ENCODE data around the gene PSMC2. TPM values are rescaled to one million over a fixed set of nuclear protein-coding genes. Genes with fewer than 3 reads are reported as not detected.

Gene PSMC2
- total and polyA plus RNA-seq, 10 of the 15 experiments (the other 5 are each of a cell fraction or from before 2014, with no cell fraction given), result 117 to 347 (median 220) TPM

GRCh38 chr7:103347507-103348267, at the start of gene PSMC2 (continued):
- TF ChIP-seq NKRF (conservative IDR thresholded peaks at IDR 0.05), result 0 out of 2 replicates have a peak, but pooled peaks have one; percentile 62
- TF ChIP-seq CBX5 (IDR thresholded peaks at IDR 0.05; ENCODE audit: low read depth), result peak; percentile 83; the same call in 1 of the 2 replicates
- peak; percentile 34; the same call in 1 of the 2 replicates for TF ChIP-seq MTA3 (IDR thresholded peaks at IDR 0.05; ENCODE audit: borderline replicate concordance, low read length)
- no peak for TF ChIP-seq FOXK2 (IDR thresholded peaks at IDR 0.05)
- TF ChIP-seq ATF3 (IDR thresholded peaks at IDR 0.05; ENCODE audit: borderline replicate concordance, extremely low read depth, low read depth, low read length), result no peak
- TF ChIP-seq NFXL1 (IDR thresholded peaks at IDR 0.05; ENCODE audit: borderline replicate concordance), result no peak
- no peak for TF ChIP-seq NFYB (IDR thresholded peaks at IDR 0.05; ENCODE audit: insufficient read depth, low read depth, low read length)
- no peak for TF ChIP-seq SUPT20H (IDR thresholded peaks at IDR 0.05; ENCODE audit: borderline replicate concordance, control insufficient read depth, low read depth, low read length)
- peak; percentile 55; the same call in 1 of the 2 replicates for TF ChIP-seq RB1 (IDR thresholded peaks at IDR 0.05; ENCODE audit: borderline replicate concordance)
- TF ChIP-seq, protein P1, sequence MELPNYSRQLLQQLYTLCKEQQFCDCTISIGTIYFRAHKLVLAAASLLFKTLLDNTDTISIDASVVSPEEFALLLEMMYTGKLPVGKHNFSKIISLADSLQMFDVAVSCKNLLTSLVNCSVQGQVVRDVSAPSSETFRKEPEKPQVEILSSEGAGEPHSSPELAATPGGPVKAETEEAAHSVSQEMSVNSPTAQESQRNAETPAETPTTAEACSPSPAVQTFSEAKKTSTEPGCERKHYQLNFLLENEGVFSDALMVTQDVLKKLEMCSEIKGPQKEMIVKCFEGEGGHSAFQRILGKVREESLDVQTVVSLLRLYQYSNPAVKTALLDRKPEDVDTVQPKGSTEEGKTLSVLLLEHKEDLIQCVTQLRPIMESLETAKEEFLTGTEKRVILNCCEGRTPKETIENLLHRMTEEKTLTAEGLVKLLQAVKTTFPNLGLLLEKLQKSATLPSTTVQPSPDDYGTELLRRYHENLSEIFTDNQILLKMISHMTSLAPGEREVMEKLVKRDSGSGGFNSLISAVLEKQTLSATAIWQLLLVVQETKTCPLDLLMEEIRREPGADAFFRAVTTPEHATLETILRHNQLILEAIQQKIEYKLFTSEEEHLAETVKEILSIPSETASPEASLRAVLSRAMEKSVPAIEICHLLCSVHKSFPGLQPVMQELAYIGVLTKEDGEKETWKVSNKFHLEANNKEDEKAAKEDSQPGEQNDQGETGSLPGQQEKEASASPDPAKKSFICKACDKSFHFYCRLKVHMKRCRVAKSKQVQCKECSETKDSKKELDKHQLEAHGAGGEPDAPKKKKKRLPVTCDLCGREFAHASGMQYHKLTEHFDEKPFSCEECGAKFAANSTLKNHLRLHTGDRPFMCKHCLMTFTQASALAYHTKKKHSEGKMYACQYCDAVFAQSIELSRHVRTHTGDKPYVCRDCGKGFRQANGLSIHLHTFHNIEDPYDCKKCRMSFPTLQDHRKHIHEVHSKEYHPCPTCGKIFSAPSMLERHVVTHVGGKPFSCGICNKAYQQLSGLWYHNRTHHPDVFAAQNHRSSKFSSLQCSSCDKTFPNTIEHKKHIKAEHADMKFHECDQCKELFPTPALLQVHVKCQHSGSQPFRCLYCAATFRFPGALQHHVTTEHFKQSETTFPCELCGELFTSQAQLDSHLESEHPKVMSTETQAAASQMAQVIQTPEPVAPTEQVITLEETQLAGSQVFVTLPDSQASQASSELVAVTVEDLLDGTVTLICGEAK (IDR thresholded peaks at IDR 0.05; ENCODE audit: borderline replicate concordance), result peak; percentile 98
- peak; percentile 66 for TF ChIP-seq IKZF1 (conservative IDR thresholded peaks at IDR 0.05)
- TF ChIP-seq, protein P2, sequence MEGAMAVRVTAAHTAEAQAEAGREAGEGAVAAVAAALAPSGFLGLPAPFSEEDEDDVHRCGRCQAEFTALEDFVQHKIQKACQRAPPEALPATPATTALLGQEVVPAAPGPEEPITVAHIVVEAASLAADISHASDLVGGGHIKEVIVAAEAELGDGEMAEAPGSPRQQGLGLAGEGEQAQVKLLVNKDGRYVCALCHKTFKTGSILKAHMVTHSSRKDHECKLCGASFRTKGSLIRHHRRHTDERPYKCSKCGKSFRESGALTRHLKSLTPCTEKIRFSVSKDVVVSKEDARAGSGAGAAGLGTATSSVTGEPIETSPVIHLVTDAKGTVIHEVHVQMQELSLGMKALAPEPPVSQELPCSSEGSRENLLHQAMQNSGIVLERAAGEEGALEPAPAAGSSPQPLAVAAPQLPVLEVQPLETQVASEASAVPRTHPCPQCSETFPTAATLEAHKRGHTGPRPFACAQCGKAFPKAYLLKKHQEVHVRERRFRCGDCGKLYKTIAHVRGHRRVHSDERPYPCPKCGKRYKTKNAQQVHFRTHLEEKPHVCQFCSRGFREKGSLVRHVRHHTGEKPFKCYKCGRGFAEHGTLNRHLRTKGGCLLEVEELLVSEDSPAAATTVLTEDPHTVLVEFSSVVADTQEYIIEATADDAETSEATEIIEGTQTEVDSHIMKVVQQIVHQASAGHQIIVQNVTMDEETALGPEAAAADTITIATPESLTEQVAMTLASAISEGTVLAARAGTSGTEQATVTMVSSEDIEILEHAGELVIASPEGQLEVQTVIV (IDR thresholded peaks at IDR 0.05; ENCODE audit: borderline replicate concordance, partially characterized antibody), result no peak
- peak; percentile 65 for TF ChIP-seq HCFC1 (IDR thresholded peaks at IDR 0.05; ENCODE audit: low read length)
- TF ChIP-seq E2F8 (IDR thresholded peaks at IDR 0.05; ENCODE audit: low read depth, partially characterized antibody), result peak; percentile 85
